Measurements from ENCODE around the gene PCOLCE2.

DNA sequence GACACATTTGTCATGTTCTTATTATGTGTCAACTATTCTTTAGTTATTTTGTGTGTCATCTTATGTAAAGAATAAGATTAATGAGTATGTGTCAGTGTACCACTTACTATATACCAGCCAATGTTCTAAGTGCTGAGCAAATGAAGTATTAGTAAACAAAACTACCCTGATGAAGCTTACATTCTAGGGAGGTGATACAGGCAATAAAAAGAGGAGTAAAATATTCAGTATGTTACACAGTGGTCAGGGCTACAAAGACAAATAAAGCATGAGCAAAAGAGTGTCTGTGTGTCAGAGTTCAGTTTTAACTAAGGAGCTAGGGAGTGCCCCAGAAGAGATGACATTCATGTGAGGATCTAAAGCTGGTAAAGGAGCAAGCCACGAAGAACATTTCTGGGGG is 86.0 kb downstream of the PCOLCE2 start:
- no peak for TF ChIP-seq EZH2 (IDR thresholded peaks at IDR 0.05; ENCODE audit: borderline replicate concordance, low read length)
- TF ChIP-seq, protein P1, sequence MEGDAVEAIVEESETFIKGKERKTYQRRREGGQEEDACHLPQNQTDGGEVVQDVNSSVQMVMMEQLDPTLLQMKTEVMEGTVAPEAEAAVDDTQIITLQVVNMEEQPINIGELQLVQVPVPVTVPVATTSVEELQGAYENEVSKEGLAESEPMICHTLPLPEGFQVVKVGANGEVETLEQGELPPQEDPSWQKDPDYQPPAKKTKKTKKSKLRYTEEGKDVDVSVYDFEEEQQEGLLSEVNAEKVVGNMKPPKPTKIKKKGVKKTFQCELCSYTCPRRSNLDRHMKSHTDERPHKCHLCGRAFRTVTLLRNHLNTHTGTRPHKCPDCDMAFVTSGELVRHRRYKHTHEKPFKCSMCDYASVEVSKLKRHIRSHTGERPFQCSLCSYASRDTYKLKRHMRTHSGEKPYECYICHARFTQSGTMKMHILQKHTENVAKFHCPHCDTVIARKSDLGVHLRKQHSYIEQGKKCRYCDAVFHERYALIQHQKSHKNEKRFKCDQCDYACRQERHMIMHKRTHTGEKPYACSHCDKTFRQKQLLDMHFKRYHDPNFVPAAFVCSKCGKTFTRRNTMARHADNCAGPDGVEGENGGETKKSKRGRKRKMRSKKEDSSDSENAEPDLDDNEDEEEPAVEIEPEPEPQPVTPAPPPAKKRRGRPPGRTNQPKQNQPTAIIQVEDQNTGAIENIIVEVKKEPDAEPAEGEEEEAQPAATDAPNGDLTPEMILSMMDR (IDR thresholded peaks at IDR 0.05; ENCODE audit: low read length): no peak
